Stimulated activated CD4-positive, alpha-beta T cell treated with anti-CD3 and anti-CD28 coated beads, Interleukin-12 subunit alpha, Interleukin-12 subunit beta, amount 100 ng/mL, for 24 hours (primary cell): ENCODE results near the gene SFTA2.
A peak's percentile ranks its signal among the peaks of the same experiment; 100 is the strongest.
"Not testable (repeated sequence)": the region's sequence is repeated elsewhere in the genome, so short reads cannot be mapped to it uniquely, and the experiment has no call there.

ENCODE experiments used
- DNase-seq, 2 experiments: peaks; one replicate each; pipeline ENCODE4 v3.0.0-alpha.2; 2020; ENCODE audit warnings: low read depth in 2 of 2

Gene SFTA2

DNA sequence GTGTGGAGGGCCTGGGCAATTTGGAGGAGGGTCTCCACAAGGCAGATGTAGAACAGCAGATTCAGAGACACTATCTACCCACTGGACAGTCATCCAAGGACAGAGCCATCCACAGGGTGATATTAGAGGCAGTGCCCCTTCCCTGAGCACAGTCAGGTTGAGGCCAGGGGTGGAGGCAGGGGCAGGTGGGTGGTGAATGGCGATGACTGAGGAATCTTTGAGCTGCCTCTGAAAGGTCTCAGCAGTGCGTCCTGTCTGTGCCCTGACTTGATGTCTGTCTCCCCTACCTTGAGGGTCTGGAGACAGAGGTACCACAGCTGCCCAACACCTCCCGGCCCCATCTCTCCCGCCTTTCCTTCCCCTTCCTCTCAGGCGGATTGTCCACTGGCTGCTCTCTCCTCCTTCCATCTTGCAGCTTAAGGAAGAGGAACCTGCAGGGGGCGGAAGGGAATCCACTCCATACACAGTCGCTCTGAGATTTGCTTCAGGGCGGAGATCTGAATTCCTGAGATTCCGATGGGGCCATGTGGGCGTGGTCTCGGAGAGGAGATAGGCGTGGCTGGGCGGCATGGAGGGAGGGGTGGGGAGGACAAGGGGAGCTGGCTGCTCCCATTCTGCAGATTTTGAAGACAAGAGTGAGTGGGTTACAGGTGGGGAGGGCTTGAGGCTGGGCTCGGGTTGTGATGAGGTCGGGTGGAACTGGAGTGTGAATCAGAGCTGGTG lies 10.5 kb upstream of the SFTA2 start:
- no peak for DNase-seq

- DNase-seq = no peak
These were observed 8.5 kb upstream of the SFTA2 start, which contains the start of gene MUCL3 for GRCh38 chr6:30940361-30940986. MUCL3 (plus strand) TSS chr6:30940973; CDS start chr6:30941000, 27 bp downstream.

GRCh38 chr6:30939473-30939872 lies 7.5 kb upstream of the SFTA2 start:
- DNase-seq = no peak

DNA sequence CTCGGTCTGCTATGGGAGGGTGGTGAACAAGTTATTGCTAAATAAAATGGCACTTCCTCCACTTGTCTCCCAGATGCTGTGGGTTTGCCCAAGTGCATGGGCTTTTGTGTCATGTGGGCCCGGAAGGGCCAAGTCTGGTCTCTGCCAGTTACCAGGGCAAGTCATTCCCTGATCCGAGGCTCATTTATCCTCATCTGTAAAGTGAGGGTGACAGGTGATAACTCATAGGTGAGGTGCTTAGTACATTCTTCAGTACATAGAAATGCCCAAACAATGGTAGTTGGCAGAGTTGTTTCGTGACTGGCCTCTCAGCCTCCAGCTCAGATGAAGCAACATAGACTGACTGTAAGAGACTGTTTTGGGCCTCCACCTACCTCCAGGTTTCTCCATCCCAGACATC lies 6.8 kb upstream of the SFTA2 start:
- DNase-seq = no peak

DNA sequence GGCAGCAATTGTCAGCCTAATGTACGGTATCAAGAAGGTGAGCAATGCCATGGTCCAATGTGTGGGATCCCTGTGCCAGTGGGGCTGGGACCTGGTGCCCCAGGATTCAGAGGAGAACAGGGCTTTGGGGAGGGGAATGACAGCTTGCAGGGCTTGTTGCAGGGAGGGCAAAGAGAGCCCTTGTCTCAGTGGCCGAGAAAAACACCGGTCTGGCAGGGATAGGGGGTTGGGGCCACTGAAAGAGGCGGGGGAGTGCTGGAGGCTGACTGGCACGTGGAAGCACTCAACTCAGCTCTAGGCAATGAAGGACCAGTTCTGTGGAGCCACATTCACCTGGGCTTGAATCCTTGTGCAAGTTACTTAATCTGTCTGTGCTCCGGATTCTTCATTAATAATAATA lies 5.3 kb upstream of the SFTA2 start:
- no peak for DNase-seq

GRCh38 chr6:30935018-30935417 lies 3.0 kb upstream of the SFTA2 start:
- no peak for DNase-seq

- no peak for DNase-seq
These were observed 845 bp upstream of the SFTA2 start for GRCh38 chr6:30932665-30933365.

DNA sequence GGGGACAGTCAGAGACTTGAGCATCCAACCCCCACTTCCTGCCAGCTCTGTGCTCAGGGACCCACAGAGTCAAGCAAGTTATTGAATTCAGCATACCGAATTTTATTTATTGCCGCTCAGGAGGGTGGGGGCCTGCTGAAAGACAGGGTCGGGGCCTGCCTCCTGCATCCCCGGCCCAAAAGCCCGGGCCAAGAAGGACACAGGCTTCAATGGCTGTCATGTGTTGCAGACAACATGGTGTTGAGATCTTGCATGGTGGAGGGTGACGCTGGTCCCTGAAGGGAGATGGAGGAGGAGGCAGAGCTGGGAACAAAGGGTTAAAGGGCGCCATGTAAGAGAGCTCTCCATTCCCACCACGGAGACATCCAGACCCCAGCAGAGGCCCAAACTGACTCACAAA lies 698 bp downstream of the SFTA2 start:
- no peak for DNase-seq

DNA sequence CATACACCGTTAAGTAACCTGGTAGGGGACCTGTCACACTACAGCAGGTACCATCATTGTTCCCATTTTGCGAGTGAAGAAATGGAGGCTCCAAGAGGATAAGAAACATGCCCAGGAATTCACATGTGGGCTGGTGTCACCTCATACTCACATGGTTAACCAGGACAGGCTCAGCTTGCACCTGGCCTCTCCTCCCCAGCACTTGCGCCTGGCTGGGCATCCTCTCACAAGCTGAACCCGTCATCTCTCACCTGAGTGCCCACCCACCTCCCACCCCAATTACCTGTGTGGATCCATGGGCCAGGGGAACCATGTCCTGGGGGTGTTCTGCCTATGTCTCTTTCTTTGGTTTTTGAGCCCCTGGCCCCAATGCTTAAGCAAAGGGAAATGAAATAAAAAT lies 1.5 kb downstream of the SFTA2 start:
- DNase-seq = no peak

- no peak for DNase-seq
These were observed 3.3 kb downstream of the SFTA2 start for GRCh38 chr6:30928677-30929076.

GRCh38 chr6:30927080-30927479 lies 4.9 kb downstream of the SFTA2 start:
- not testable (repeated sequence) for DNase-seq

DNA sequence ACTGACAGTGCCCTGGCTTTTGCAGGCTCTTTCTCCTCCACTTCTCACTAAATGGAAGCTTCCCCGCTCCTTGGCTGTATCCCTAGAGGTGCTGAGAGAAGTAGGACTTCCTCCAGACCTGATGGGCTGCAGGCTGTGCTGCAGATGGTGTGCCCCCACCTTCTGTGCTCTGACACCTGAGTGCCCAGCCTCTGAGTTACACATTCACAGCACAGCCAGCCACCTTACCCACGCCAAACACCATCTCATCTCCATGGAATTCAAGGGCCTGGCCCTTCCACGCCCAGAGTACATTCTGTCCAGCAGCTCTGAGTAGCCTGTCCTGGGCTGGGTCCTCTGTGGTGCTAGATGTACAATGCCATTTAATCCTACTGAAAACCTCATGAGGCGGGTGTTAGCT lies 5.3 kb downstream of the SFTA2 start:
- DNase-seq = no peak

DNA sequence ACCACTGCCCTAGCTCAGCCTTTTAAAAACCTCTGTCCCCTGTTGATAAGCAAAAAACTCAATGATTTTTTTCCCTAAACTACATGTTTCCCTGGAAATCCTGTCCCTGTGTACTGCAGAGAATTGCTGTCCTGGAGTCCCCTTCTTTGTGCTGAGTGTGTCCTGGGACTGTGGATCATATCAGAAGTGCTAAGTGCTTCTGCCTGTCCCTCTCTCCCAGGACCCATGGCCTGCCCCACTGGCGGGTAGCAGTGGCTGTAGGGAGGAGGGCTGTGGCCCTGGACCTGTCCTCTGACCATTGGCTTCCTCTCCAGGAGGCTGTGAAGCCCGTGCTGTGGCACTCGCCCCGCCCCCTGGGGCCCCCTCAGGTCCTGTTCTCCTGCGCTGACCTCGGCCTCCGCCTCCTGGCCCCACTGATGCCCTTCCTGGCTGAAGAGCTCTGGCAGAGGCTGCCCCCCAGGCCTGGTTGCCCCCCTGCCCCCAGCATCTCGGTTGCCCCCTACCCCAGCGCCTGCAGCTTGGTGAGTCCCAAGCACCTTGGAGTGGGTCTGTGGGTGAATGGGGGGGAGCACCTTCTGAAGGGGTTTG lies 7.8 kb downstream of the SFTA2 start:
- DNase-seq = not testable (repeated sequence)

DNA sequence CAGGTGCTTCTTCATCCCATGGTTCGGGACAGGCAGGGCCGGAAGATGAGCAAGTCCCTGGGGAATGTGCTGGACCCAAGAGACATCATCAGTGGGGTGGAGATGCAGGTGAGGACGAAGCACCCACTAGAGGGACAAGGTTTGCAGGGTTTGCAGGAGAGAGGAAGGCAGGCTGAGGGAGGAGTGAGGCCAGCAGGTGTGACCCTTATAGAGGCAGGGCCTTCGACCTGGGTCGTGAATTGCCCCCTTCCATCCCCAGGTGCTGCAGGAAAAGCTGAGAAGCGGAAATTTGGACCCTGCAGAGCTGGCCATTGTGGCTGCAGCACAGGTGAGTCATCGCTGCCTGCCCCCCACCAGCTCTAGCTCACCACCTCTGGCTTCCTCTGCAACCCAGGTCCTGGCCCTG lies 9.5 kb downstream of the SFTA2 start:
- no peak for DNase-seq

DNA sequence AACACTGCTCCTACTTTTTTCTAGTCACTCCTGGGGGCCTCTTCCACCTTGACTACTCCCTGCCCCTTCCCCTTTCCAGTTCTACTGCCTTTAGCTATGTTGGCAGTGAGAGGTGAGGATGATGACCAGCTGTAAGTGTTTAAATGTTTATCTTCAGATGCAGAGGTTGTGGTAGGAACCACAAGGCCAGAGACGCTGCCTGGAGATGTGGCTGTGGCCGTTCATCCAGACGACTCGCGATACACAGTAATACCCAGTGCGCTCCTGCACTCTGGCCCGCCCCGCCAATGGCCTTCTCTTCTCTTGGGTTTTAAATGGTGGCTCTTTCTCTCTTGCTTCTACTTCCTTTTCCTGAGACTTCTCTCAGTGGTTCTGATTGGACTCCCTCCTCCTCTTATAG lies 13.3 kb downstream of the SFTA2 start:
- DNase-seq = no peak

DNA sequence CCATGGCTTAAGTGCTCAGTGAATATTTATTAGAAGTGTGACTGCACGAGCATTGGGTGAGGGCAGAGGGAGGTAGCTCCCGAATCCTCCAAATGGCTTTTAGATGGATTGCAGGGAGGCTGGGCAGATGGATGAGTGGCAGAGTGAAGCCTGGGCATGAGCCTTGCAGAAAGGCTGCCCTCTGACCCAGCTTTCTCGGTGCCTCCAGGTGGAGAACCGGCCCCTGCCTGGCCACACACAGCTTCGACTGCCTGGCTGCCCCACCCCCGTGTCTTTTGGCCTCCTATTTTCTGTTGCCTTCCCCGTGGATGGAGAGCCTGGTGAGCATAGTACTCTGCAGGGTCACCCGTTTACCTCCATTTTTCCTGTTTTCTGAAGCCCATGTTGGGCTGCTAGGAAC lies 14.5 kb downstream of the SFTA2 start:
- no peak for DNase-seq

DNA sequence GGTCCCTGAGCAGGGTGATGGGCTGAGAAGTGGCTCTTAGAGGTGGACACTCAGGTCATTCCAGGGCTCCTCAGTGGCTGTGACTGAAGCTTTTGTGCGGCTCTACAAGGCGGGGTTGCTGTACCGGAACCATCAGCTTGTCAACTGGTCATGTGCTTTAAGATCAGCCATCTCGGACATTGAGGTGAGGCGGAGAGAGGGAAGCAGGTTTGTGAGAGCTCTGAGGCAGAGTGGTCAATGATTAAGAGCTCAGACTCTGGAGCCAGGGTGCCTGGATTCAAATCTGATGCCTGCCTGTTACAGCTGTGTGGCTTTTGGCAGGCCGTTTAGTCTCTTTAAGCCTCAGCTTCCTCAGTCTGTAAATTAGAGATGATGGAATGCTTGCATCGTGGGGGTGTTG lies 14.9 kb downstream of the SFTA2 start:
- no peak for DNase-seq

- no peak for DNase-seq
These were observed 16.4 kb downstream of the SFTA2 start for GRCh38 chr6:30915591-30915946.

GRCh38 chr6:30914854-30915590 lies 16.9 kb downstream of the SFTA2 start:
- no peak for DNase-seq

- DNase-seq = peak; percentile 81 to 84
These were observed 17.7 kb downstream of the SFTA2 start, which contains the start of gene VARS2 for GRCh38 chr6:30914076-30914853. VARS2 (plus strand) TSS chr6:30914238; CDS start chr6:30914837, 599 bp downstream.

- DNase-seq = no peak
These were observed 18.3 kb downstream of the SFTA2 start for GRCh38 chr6:30913721-30914075.
